Gastrocnemius medialis (tissue), 4 donors: ENCODE measurements around the gene KCNQ5.

Source experiments
- POLR2A ChIP-seq, 2 donors: fragments of 450-650 bp; IDR thresholded peaks; one replicate each; pipeline ENCODE4 v1.6.1; 2017; ENCODE audit warnings: antibody characterized with exemption in 2 of 2, mild to moderate bottlenecking in 2 of 2, moderate library complexity in 2 of 2
- TF ChIP-seq, protein P1 (sequence below), 5 experiments: fragments of 450-650 bp in 3 of 5; fragments of 200-600 bp in 2 of 5; sonication (generic) in 2 of 5; IDR thresholded peaks in 4 of 5; conservative IDR thresholded peaks in 1 of 5; 1 replicate in 4 of 5; 2 replicates in 1 of 5; pipeline ENCODE4 v1.5.1; 2016 to 2019; ENCODE audit warnings: antibody characterized with exemption in 5 of 5, mild to moderate bottlenecking in 3 of 5, moderate library complexity in 3 of 5

DNA sequence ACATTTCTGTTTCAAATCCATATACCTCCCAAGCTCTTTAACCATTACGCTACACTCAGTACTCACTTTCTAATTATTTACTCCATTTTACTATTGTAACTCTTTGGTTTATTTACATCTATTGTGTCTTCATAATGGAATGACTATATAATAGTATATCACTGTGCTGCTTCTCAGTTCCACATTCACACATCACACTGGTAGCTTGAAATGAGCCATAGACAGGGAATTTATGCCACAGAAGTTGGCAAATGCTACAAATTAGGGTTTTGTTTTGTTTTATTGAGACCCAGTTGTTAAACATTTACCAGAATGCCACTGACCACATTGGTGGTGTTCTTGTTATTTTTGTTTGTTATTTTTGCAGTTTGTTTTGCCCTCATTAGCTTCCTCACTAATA lies 213.9 kb downstream of the KCNQ5 start:
- TF ChIP-seq, protein P1, sequence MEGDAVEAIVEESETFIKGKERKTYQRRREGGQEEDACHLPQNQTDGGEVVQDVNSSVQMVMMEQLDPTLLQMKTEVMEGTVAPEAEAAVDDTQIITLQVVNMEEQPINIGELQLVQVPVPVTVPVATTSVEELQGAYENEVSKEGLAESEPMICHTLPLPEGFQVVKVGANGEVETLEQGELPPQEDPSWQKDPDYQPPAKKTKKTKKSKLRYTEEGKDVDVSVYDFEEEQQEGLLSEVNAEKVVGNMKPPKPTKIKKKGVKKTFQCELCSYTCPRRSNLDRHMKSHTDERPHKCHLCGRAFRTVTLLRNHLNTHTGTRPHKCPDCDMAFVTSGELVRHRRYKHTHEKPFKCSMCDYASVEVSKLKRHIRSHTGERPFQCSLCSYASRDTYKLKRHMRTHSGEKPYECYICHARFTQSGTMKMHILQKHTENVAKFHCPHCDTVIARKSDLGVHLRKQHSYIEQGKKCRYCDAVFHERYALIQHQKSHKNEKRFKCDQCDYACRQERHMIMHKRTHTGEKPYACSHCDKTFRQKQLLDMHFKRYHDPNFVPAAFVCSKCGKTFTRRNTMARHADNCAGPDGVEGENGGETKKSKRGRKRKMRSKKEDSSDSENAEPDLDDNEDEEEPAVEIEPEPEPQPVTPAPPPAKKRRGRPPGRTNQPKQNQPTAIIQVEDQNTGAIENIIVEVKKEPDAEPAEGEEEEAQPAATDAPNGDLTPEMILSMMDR (IDR thresholded peaks at IDR 0.05 in 4 of 5, conservative IDR thresholded peaks at IDR 0.05 in 1 of 5): no peak
- TF ChIP-seq POLR2A (IDR thresholded peaks at IDR 0.05): no peak
